ENCODE data around the gene BATF3.
"Not testable (repeated sequence)": the region's sequence is repeated elsewhere in the genome, so short reads cannot be mapped to it uniquely, and the experiment has no call there.

BATF3 gene, protein sequence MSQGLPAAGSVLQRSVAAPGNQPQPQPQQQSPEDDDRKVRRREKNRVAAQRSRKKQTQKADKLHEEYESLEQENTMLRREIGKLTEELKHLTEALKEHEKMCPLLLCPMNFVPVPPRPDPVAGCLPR
- 0.48 to 80.8 (median 13.8) reads per million in 9 experiments for total RNA-seq

DNA sequence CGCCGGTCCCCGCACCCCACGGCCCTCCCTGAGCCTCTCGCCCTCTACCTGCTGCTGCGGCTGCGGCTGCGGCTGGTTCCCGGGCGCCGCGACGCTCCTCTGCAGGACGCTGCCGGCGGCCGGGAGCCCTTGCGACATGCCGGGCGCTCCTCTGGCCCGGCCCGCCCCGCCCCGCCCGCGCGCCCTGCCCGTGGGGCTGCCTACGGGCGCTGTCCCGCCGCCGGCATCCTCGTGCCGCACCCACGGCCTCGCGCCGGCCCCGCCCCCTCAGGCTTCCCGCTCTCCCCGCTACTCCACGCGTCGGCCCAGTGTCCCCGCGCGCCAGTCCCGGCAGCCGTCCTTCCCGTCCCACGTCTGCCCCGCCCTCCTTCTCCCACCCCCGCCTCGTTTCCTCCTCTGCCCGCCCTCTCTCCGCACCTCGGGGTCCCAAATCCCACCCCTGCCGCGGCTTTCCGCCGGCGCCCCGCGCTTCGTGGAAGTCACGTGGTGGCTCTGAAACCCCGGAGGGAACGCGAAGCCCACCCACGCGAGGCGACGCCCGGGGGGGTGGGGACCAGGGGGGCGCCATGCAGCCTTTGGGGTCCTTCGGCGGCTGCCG, at the start of gene BATF3:
BATF3 (minus strand) TSS at position 216 of the 598 bp plus-strand sequence; CDS start at position 138, 78 bp downstream.
- peak within 1 kb of the TSS; percentile 23 to 79 for H3K27ac Mint-ChIP-seq
- DNase-seq (peak in 1 of 3 experiments; percentile 6), ATAC-seq (replicated peaks) (peak; percentile 45)
- no peaks in the 10 kb centered on the region for H3K9me3 Mint-ChIP-seq
- peaks cover 9 to 17% of the 10 kb centered on the region in 2 donors for H3K27me3 Mint-ChIP-seq
- H3K4me3 Mint-ChIP-seq: peak within 1 kb of the TSS; percentile 77 to 82
- peaks cover 43 to 46% of the 10 kb centered on the region in 2 donors for H3K4me1 Mint-ChIP-seq (ENCODE audit: low read depth in 2 of 2)
- peaks cover 7% of the 10 kb centered on the region for H3K36me3 Mint-ChIP-seq (ENCODE audit: insufficient read depth)

DNA sequence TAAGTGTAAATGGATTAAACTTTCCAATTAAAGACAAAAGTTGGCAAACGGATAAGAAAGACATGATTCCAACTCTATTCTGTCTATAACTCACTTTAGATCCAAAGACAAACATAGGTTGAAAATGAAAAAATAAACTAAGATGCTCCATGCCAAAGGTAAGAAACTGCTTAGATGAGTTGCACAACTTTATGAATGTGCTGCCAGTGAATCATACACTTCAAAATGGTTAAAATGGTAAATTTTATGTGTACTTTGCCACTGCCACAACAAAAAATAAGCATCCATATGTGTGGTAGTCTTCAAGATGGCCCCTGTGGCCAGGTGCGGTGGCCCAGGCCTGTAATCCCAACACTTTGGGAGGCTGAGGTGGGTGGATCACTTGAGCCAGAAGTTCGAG, 46.9 kb upstream of the BATF3 start:
- H3K27ac Mint-ChIP-seq: no peak overlapping the region
- H3K36me3 Mint-ChIP-seq (ENCODE audit: insufficient read depth): no peaks in the 10 kb centered on the region
- no peak overlapping the region for H3K4me3 Mint-ChIP-seq
- DNase-seq (no peak), ATAC-seq (replicated peaks) (no peak)
- no peaks in the 10 kb centered on the region for H3K27me3 Mint-ChIP-seq
- H3K4me1 Mint-ChIP-seq (ENCODE audit: low read depth in 2 of 2): peaks cover 10 to 19% of the 10 kb centered on the region in 2 donors
- no peaks in the 10 kb centered on the region for H3K9me3 Mint-ChIP-seq

DNA sequence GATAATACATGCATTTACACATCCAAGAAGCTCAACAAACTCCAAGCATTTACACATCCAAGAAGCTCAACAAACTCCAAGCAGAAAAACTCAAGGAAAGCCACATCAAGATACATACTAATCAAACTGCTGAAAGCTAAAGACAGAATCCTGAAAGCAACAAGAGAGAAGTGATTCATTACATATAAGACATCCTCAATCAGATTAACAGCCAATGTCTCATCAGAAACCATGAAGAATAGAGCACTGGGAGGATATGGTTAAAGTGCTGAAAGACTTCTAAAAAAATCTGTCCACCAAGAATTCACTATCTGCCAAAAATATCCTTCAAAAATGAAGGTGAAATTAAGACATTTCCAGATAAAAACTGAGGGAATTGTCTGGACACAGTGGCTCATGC, 45.7 kb upstream of the BATF3 start:
- ATAC-seq (replicated peaks): no peak
- no peaks in the 10 kb centered on the region for H3K27me3 Mint-ChIP-seq
- peaks cover 8 to 18% of the 10 kb centered on the region in 2 donors for H3K4me1 Mint-ChIP-seq (ENCODE audit: low read depth in 2 of 2)

DNA sequence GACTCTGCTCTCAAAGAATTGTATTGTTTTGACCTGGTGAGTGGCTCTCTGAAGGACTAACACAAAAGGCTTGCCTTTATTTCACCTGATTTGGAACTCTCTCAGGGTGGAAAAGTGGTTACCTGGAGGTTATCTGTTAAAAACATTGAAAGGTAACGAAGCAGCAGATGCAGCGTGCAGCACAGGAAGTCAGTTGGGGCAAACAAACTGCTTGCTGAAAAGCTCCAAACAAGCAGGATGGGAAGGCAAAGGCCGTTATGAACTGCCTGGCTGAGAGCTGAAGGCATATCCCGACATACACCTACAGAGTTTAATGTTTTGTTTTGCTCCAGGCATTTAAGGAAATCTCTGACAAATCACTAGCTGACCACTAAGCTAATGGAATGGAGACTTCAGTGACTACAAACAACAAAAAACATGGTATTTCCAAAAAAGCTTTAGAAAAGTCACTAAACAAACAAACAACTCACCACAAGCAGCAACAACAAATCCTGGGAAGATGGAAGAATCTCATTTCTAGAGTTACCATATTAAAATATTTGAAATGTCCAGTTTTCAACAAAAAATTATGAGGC, 44.3 kb upstream of the BATF3 start:
- no peaks in the 10 kb centered on the region for H3K27me3 Mint-ChIP-seq
- H3K4me3 Mint-ChIP-seq: no peak overlapping the region
- DNase-seq: no peak

More for the DNA sequence above, 45.7 kb upstream of the BATF3 start:
- Mint-ChIP-seq H3K27ac (no peak overlapping the region), H3K4me3 (no peak overlapping the region), H3K9me3 (no peaks in the 10 kb centered on the region), H3K36me3 (ENCODE audit: insufficient read depth) (no peaks in the 10 kb centered on the region)
- no peak for DNase-seq

DNA sequence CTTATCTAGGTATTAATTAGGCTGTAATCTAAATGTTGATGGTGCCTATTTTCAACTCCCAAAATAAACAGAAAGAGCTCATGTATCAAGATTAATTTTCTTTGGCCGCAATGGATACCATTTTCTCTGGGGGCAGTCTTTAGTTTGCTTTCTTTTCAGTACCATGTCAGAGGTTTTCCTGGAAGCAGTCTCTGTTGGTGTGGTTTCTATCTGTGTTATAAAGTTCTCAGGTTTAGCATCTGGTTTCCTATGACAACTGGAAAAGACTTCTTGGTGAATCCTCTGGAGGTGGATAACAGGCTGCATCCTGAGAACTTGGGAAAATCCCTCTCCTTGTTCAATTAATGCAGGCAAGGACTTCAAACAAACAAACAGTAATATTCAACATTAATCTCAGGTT, 38.7 kb upstream of the BATF3 start:
- DNase-seq: no peak
- Mint-ChIP-seq H3K27ac (peak overlapping the region in 1 of 2 donors; percentile 27), H3K9me3 (no peaks in the 10 kb centered on the region), H3K36me3 (ENCODE audit: insufficient read depth) (peaks cover 5% of the 10 kb centered on the region), H3K27me3 (no peaks in the 10 kb centered on the region), H3K4me1 (ENCODE audit: low read depth in 2 of 2) (peaks cover 7 to 15% of the 10 kb centered on the region in 2 donors), H3K4me3 (peak overlapping the region in 1 of 2 donors; percentile 2)
- ATAC-seq (replicated peaks): no peak

More for the DNA sequence above, 44.3 kb upstream of the BATF3 start:
- Mint-ChIP-seq H3K9me3 (no peaks in the 10 kb centered on the region), H3K36me3 (ENCODE audit: insufficient read depth) (no peaks in the 10 kb centered on the region), H3K27ac (no peak overlapping the region), H3K4me1 (ENCODE audit: low read depth in 2 of 2) (peaks cover 5 to 18% of the 10 kb centered on the region in 2 donors)
- no peak for ATAC-seq (replicated peaks)

DNA sequence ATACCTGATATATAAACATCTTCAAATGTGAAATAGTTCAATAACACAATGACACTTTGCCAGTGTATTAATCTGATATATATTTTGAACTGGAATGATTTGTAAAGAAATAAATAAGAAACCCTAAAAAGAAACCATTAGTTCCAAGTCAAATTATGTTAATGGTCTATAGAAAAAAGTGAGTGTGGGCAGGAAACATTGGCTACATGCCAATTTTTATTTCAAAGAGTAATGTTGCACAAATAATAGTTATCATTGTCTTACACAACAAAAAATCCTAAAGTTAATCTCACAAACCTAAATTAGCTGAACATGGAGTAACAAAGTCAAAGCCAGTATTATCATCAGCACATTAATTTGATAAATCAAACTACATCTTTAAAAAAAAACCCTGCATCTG, 37.9 kb upstream of the BATF3 start:
- DNase-seq (no peak), ATAC-seq (replicated peaks) (no peak)
- peaks cover 7 to 15% of the 10 kb centered on the region in 2 donors for H3K4me1 Mint-ChIP-seq (ENCODE audit: low read depth in 2 of 2)
- H3K4me3 Mint-ChIP-seq: no peak overlapping the region
- peaks cover 5% of the 10 kb centered on the region for H3K36me3 Mint-ChIP-seq (ENCODE audit: insufficient read depth)
- no peak overlapping the region for H3K27ac Mint-ChIP-seq
- no peaks in the 10 kb centered on the region for H3K9me3 Mint-ChIP-seq
- no peaks in the 10 kb centered on the region for H3K27me3 Mint-ChIP-seq

DNA sequence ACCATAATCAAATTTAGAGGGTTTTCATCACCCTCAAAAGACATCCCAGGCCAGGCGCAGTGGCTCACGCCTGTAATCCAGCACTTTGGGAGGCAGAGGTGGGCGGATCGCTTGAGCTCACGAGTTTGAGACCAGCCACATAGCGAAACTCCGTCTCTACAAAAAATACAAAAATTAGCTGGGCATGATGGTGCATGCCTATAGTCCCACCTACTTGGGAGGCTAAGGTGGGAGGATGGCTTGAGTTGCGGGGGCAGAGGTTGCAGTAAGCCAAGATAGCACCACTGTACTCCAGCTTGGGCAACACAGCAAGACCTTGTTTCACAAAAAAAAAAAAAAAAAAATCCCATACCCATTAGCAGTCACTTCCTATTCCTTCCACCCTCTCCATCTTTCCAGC, 33.5 kb upstream of the BATF3 start:
- H3K27ac Mint-ChIP-seq: peak overlapping the region in 1 of 2 donors; percentile 23
- H3K36me3 Mint-ChIP-seq (ENCODE audit: insufficient read depth): peaks cover 5% of the 10 kb centered on the region
- ATAC-seq (replicated peaks) (no peak), DNase-seq (no peak)
- H3K27me3 Mint-ChIP-seq: no peaks in the 10 kb centered on the region
- H3K4me1 Mint-ChIP-seq (ENCODE audit: low read depth in 2 of 2): peaks cover 5 to 12% of the 10 kb centered on the region in 2 donors
- H3K4me3 Mint-ChIP-seq: no peak overlapping the region
- H3K9me3 Mint-ChIP-seq: no peaks in the 10 kb centered on the region

DNA sequence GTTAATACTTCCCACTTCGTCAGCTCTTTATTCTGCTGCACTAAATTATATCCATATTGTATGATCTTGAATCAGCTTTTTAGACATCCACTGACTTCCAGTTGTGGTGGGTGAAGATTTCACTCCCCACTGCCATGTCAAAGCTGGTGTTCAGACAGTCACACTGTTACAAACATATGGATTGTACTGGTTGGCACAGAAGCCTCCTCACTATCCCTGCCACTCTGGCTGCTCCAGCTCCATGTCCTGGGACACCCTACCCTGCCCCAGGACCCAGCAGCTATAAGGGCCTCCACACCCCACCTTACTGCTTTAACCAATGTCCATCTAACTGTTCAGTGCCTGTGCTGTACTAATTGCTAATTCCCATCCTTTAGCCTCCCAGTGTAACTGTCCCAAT, 32.0 kb upstream of the BATF3 start:
- ATAC-seq (replicated peaks) (no peak), DNase-seq (no peak)
- Mint-ChIP-seq H3K4me3 (no peak overlapping the region), H3K4me1 (ENCODE audit: low read depth in 2 of 2) (peaks cover 13 to 17% of the 10 kb centered on the region in 2 donors), H3K36me3 (ENCODE audit: insufficient read depth) (peaks cover 9% of the 10 kb centered on the region), H3K27me3 (no peaks in the 10 kb centered on the region), H3K9me3 (no peaks in the 10 kb centered on the region), H3K27ac (peak overlapping the region; percentile 54 to 87)

DNA sequence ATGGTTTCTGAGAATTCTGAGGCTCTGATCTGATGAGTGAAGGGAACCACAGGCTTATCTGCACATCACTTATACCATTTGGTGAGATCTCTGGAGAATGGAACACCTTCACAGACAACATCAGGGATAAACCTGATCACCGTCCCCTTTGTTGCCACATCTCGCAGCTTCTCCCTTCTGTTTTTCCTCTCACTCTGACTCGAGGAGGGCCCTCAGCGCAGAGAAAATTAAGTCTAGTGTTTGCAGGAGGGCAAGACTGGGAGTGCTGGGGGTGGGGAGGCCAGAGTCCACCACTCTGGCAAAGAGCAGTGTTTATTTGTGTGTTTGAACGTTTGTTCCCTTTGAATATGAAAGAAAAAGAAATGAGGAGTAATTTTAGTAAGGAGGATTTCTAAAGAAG, 29.0 kb upstream of the BATF3 start:
- Mint-ChIP-seq H3K4me3 (no peak overlapping the region), H3K27ac (peak overlapping the region; percentile 73 to 78), H3K9me3 (no peaks in the 10 kb centered on the region), H3K36me3 (ENCODE audit: insufficient read depth) (peaks cover 4% of the 10 kb centered on the region), H3K27me3 (no peaks in the 10 kb centered on the region), H3K4me1 (ENCODE audit: low read depth in 2 of 2) (peaks cover 13 to 17% of the 10 kb centered on the region in 2 donors)
- ATAC-seq (replicated peaks) (no peak), DNase-seq (no peak)

DNA sequence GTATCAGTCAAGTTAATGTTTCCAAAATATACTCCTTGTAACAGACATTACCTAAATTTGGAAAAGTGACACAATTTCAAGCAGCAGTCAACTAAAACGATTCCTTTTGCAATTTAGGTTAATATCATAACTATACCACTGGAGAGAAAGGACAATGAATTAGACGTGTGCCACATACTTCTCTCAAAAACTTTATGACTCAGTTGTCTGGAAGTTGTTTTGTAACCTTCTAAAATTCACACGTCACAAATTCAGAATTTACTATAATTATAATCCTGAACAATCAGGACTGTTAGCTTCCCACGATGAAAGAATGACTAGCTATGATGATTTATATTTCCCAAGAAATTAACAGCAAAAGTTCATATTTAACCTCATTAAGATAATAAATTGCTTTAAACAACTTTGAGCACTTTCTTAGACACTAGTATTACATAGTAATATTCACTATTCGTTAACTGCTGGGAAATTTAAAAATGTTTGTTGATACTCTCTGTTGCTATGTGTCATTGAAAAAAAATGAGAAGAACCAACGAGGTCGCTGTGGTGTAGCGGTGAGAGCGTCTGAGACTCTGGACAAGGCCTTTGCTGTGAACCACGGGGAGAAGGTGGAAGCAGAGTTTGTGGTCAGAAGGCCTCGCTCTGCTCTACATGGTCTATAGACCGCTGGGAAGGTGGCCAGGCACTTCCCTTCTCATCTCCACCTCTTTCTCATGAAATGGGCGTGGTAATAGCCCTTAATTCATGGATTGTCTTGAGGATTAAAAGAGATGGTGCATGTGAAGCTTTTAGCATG, 27.9 kb upstream of the BATF3 start:
- Mint-ChIP-seq H3K4me3 (no peak overlapping the region), H3K27ac (peak overlapping the region; percentile 84 to 90), H3K36me3 (ENCODE audit: insufficient read depth) (peaks cover 3% of the 10 kb centered on the region), H3K9me3 (no peaks in the 10 kb centered on the region), H3K4me1 (ENCODE audit: low read depth in 2 of 2) (peaks cover 13 to 19% of the 10 kb centered on the region in 2 donors), H3K27me3 (no peaks in the 10 kb centered on the region)
- peak; percentile 94 for ATAC-seq (replicated peaks)
- peak; percentile 9 to 27 (median 15) for DNase-seq

DNA sequence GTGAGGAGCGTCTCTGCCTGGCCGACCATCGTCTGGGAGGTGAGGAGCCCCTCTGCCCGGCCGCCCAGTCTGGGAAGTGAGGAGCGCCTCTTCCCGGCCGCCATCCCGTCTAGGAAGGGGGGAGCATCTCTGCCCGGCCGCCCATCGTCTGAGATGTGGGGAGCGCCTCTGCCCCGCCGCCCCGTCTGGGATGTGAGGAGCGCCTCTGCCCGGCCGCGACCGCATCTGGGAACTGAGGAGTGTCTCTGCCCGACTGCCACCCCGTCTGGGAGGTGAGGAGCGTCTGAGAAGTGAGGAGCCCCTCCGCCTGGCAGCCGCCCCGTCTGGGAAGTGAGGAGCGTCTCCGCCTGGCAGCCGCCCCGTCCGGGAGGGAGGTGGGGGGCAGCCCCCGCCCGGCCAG, 25.0 kb upstream of the BATF3 start:
- not testable (repeated sequence) for H3K27ac Mint-ChIP-seq; DNase-seq; H3K27me3 Mint-ChIP-seq; H3K9me3 Mint-ChIP-seq; ATAC-seq (replicated peaks); H3K36me3 Mint-ChIP-seq (ENCODE audit: insufficient read depth); H3K4me3 Mint-ChIP-seq
- H3K4me1 Mint-ChIP-seq (ENCODE audit: low read depth in 2 of 2): peaks cover 25 to 31% of the 10 kb centered on the region in 2 donors

DNA sequence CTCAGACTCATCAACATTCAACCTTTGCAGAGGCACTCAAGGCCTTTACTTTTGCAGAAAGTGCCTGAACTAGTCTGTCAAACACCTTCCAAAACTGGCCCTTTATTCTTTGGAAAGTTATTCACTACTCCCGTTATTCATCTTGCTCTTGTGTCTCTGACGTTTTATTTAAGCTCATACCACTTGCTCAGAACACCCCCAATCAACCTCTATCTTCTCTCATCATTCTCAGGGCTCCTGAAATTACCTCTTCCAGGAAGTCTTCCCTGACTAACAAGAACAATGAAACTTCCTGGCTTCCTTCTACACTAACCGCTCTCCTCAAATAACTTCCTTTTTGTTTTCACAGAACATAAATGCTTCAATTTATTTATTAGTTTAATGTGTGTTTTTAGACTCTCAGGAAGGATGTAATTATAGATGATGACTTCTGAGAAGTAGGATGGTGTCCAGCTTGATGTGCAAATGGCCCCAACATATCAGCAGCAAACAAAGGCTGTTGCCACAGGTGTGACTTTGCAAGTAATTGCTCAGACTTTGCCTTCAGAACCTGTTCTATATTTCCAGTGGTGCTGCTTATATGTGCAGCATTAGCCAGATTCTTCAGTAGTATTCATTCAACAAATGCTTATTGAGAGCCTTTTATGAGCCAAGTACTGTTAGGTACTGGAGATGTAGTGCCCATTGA, 22.8 kb upstream of the BATF3 start:
- Mint-ChIP-seq H3K27me3 (peaks cover 14 to 16% of the 10 kb centered on the region in 2 donors), H3K4me1 (ENCODE audit: low read depth in 2 of 2) (peaks cover 15 to 19% of the 10 kb centered on the region in 2 donors), H3K9me3 (no peaks in the 10 kb centered on the region), H3K36me3 (ENCODE audit: insufficient read depth) (peaks cover 9% of the 10 kb centered on the region), H3K27ac (no peak overlapping the region), H3K4me3 (no peak overlapping the region)
- no peak for DNase-seq
- no peak for ATAC-seq (replicated peaks)
